Nucleus accumbens (tissue), 56 donors: ENCODE data around the gene TTC33.

Experiments used
- DNase-seq, 56 donors: peaks; one replicate each; lab custom pipeline; 2025; lab: John Stamatoyannopoulos, UW

TTC33 gene

DNA sequence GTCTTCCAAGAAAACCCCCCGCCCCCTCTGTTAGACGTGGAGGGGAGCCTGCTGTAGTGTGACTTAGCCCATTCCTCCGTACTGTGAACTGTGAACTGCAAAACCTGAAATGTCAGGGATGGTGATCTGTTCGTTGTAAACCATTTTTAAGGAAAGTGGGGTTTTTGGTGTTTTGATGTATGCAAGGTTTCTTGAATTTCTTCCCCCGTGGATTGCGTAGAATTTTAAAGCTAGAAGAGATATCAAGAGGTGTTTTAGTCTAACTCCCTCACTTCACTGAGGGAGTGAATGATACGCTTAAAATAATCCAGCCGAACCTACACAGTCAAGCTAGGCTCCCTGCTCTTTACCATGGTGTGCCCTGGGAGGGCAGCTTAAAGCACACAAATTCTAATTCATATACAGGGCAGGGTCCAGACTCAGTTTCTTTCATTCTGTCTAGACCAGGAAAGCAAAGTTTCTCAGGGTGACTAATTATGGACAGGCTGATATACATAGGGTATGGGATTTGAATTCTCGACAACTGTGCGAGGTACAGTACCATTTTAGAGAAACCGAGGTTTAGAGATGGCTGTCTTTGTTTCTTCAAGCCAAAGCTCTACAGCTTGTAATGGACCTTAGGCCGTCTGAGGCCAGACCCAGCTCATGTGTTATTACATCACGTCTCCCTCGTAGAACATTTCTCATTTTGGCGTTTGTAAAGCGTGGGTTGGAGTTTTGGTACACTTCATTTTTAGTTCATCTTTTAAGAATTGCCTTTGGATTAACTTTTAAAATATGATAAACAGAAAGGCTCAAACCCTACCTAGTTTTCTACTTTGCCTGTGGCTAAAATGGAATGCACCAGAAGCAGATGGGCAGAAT lies 73.4 kb downstream of the TTC33 start:
- no peak for DNase-seq

GRCh38 chr5:40681363-40682153 lies 74.2 kb downstream of the TTC33 start:
- peak in 2 of 56 donors; percentile 6 to 13 for DNase-seq

DNA sequence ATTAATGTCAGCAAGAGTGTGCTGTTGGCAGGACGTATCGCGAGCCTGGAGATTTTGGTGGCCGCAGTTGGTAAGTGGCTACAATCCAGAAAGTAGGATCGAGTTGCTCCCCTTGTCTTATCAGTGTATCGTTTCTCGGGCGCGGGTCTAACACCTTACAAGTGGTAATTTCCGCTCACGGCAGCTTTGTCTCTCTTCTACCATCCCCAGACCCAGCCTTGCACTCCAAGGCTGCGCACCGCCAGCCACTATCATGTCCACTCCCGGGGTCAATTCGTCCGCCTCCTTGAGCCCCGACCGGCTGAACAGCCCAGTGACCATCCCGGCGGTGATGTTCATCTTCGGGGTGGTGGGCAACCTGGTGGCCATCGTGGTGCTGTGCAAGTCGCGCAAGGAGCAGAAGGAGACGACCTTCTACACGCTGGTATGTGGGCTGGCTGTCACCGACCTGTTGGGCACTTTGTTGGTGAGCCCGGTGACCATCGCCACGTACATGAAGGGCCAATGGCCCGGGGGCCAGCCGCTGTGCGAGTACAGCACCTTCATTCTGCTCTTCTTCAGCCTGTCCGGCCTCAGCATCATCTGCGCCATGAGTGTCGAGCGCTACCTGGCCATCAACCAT lies 74.9 kb downstream of the TTC33 start:
- no peak for DNase-seq

DNA sequence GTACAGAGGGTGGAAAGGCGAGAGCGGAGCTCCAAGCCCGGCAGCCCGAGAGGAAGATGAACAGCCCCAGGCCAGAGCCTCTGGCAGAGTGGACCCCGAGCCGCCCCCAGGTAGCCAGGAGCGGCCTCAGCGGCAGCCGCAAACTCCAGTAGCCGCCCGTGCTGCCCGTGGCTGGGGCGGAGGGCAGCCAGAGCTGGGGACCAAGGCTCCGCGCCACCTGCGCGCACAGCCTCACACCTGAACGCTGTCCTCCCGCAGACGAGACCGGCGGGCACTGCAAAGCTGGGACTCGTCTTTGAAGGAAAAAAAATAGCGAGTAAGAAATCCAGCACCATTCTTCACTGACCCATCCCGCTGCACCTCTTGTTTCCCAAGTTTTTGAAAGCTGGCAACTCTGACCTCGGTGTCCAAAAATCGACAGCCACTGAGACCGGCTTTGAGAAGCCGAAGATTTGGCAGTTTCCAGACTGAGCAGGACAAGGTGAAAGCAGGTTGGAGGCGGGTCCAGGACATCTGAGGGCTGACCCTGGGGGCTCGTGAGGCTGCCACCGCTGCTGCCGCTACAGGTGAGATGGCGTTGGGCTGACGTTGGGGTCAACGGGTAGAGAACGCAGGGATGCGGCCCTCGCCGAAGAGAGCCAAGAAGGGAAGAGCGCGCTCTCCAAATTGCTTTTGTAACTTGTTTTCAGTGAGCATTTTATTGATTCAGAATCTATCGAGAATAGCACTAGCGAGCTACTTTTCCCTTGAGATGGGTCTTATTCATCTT lies 75.7 kb downstream of the TTC33 start, which contains the start of gene PTGER4:
PTGER4 (plus strand) TSS at position 3 of the 769 bp plus-strand sequence. CDS start 1,079 bp downstream, outside the sequence.
- DNase-seq = peak in 1 of 56 donors; percentile 50

DNA sequence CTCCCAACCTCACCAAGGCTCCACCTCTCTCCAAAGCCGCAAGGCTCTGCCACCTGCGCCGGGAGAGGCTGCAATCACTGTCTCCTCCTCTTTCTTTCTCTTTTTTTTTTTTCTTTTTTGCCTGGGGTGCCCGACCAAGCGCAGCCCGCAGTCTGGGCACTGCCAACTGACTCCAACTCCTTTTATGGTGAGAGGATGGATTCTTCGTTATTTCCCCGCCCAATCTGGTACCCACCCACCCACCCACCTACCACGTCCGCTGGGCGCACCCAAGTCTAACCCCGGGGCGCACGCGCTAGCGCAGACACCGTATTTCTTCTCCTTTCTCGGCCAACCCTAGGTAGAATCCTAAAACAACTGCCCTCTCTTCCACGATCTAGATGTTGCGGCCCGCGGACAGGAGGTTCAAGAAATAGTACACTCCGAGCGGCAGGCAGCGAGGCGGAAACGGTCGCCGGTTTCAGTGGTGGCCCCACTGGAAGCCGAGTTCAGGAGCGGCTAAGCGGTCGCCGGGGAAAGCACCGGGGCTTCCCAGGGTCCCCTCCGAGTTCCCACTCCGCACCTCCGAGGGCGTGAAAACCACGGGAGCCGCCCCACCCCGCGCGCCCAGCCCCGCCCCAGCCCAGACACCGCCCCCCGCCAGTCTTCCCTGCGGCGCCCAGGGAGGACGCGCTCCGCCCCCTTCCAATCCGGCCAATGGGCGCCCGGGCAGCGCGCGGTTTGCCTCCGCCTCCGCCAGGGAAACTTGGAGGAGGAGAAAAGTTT lies 76.4 kb downstream of the TTC33 start:
- DNase-seq = peak in 46 of 56 donors; percentile 11 to 79 (median 50)

GRCh38 chr5:40678460-40679147 lies 77.2 kb downstream of the TTC33 start:
- DNase-seq = no peak

- DNase-seq = no peak
Measured at GRCh38 chr5:40678026-40678425, 77.7 kb downstream of the TTC33 start.

DNA sequence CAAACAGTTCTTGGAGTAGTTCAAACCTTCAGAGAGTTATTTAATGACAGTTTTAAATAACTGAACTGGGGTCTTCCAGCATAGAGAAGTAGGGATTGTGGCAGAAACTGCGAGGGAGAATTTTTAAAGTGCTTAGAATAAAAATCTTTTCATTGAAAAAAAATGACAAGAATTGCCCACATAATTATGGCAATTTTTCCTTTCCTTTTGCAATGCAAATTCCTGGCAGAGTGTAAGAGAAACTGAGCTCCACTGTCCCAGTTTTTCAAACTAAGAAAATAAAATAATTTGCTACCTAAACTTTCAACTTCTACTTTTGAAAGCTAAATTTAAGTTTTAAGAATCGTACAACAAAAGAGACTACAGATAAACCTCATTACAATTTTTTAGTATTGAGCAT lies 78.3 kb downstream of the TTC33 start:
- no peak for DNase-seq

DNA sequence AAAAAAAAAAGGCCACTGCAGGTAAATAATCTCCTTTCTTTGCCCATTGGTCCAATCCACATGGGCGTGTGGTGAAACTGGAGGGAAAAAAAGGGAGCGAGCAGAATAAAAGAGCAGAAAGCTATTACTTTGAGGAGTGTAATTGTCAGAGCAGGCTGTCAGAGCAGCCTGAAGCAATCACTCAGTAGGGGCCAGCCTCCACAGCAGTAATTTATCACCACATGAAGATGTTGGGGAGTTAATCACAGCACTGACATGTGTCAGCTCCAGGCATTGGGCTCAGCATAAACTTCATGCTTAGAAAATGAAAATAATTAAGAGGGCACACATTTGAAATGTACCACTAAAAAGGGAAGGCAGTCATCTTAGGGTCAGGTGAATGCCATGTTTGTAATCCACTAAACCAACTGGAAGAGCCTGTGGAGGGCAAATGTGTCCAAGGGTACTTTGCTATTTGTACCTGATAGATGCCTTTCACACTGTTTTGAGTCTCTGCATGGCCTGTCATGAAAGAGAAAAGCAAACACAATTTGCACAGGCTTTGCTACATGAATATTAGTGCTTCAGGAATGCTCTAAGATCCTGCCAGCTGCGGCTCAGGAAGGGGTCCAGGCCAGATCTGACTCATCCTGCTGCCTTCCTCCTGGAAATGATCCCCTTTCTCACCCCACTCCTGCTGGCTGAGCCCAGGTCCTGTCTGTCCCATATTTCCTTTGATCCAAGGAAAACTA lies 79.0 kb downstream of the TTC33 start:
- no peak for DNase-seq

GRCh38 chr5:40675396-40676133 lies 80.2 kb downstream of the TTC33 start:
- no peak for DNase-seq

DNA sequence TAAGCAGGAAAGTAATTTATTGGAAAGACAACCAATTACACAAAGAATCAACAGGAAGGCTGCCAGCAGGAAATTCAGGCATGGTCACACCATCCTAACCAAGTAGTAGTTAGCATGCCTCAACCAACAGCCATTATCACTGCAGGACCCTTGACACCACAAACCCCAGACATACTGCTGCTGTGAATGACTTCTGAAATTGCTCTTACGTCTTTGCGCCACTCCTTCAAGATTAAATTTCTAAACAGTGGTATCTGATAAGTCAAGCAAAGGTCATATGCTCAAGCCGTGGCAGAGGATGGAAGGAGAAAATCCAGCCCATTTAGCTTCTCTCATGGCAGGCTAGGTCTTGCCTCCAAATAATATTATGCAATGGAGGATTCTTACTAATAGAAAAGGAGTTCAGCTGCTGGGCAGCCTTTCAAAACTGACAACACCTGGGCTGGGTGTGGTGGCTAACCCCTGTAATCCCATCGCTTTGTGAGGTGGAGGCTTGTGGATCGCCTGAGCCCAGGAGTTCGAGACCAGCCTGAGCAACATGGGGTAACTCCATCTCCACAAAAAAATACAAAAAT lies 81.0 kb downstream of the TTC33 start:
- DNase-seq = no peak

- DNase-seq = no peak
Measured at GRCh38 chr5:40672425-40672824, 83.3 kb downstream of the TTC33 start.

GRCh38 chr5:40669606-40670390 lies 86.0 kb downstream of the TTC33 start:
- no peak for DNase-seq

GRCh38 chr5:40667161-40667663 lies 88.5 kb downstream of the TTC33 start:
- DNase-seq = no peak

DNA sequence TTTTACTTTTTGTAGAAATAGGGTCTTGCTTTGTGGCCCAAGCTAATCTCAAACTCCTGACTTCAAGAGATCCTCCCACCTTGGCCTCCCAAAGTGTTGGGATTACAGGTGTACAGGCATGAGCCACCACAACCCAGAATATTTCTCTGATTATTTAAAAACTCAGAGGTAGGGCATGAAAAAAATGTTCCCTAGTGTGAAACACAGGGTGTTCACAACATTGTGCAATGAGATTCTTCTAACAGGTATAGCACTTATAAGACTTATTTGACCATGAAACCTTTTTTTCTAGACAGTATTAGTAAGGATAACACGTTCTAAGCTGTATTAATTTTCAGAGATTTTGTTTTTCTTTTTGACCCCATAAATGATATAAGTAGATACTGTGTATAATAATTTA lies 89.1 kb downstream of the TTC33 start:
- no peak for DNase-seq

DNA sequence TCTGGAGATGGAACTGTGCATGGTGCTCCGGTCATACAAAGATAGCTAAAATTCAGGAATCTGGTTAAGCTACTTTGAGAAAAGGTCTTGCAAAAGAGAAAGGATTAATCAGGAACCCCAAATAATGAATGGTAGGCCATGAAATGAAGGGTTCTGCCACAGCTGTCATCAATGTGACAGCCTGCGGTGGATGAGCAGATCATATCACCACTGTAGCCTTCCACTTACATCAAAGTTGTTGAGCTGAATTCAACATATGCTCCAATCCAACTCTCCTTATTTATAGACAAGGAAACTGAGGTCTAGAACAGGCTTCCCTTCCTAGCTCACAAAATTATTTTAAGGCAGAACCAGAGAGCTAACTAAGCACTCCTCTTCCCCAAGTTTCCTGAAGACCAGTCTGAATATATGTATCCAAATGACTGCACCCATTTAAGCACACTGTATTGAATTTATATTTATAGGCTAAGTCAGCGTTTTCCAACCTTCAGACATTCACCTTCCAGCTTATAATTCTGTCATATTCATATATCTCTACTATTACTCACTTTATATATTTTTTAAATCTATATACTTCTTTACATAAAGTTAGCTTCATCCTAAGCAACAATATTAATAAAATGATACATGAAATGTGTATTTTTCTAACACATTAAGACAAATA lies 90.0 kb downstream of the TTC33 start:
- DNase-seq = no peak
